Fibroblast of lung (primary cell): Measurements from ENCODE around the gene PHC2.

Source experiments
- EZH2 ChIP-seq: IDR thresholded peaks from 2 replicates; pipeline ENCODE4 v1.5.1; 2012; ENCODE audit warnings: low read length, control low read depth, mild to moderate bottlenecking; ENCODE audit errors: missing control alignments
- TF ChIP-seq, protein P1 (sequence below), 2 donors: IDR thresholded peaks in 1 of 2; conservative IDR thresholded peaks in 1 of 2; 1 replicate in 1 of 2; 2 replicates in 1 of 2; pipeline ENCODE4 v1.5.1; 2011 to 2012; ENCODE audit warnings: low read length in 2 of 2, control low read depth in 1 of 2, inconsistent platforms in 1 of 2, low read depth in 1 of 2, mild to moderate bottlenecking in 1 of 2

GRCh38 chr1:33300673-33301072 is 130.2 kb downstream of the PHC2 start:
- TF ChIP-seq, protein P1, sequence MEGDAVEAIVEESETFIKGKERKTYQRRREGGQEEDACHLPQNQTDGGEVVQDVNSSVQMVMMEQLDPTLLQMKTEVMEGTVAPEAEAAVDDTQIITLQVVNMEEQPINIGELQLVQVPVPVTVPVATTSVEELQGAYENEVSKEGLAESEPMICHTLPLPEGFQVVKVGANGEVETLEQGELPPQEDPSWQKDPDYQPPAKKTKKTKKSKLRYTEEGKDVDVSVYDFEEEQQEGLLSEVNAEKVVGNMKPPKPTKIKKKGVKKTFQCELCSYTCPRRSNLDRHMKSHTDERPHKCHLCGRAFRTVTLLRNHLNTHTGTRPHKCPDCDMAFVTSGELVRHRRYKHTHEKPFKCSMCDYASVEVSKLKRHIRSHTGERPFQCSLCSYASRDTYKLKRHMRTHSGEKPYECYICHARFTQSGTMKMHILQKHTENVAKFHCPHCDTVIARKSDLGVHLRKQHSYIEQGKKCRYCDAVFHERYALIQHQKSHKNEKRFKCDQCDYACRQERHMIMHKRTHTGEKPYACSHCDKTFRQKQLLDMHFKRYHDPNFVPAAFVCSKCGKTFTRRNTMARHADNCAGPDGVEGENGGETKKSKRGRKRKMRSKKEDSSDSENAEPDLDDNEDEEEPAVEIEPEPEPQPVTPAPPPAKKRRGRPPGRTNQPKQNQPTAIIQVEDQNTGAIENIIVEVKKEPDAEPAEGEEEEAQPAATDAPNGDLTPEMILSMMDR (conservative IDR thresholded peaks at IDR 0.05 in 1 of 2, IDR thresholded peaks at IDR 0.05 in 1 of 2; ENCODE audit: low read depth in 1 of 2, low read length in 2 of 2), result no peak
- TF ChIP-seq EZH2, result no peak
